CD14-positive monocyte (primary cell): Measurements from ENCODE around the gene ITGB8. TPM values are rescaled to one million over a fixed set of nuclear protein-coding genes. Genes with fewer than 3 reads are reported as not detected.

Source experiments
- DNase-seq, 3 donors: peaks; one replicate each; pipeline ENCODE4 v3.0.0-alpha.2; 2011 to 2022
- H2AFZ ChIP-seq: 2 replicates; pipeline ENCODE4 v1.6.0; 2012; ENCODE audit warnings: mild to moderate bottlenecking, low read depth, low read length, inconsistent platforms; ENCODE audit not compliant: insufficient read depth, poor library complexity, severe bottlenecking
- H3K27ac ChIP-seq, 2 donors: 1 replicate in 1 of 2; 2 replicates in 1 of 2; pipeline ENCODE4 v1.5.1; 2012 to 2013; ENCODE audit warnings: low read length in 2 of 2, control low read depth in 1 of 2, inconsistent platforms in 1 of 2, low read depth in 1 of 2, mild to moderate bottlenecking in 1 of 2
- H3K27me3 ChIP-seq, 2 donors: one replicate each; pipeline versions ENCODE4 v1.6.0 to v1.6.1; 2011 to 2013; ENCODE audit warnings: low read length in 2 of 2; ENCODE audit not compliant: control insufficient read depth in 2 of 2, insufficient read depth in 2 of 2
- H3K36me3 ChIP-seq, 2 donors: replicated peaks in 1 of 2; 1 replicate in 1 of 2; 2 replicates in 1 of 2; pipeline versions ENCODE4 v1.5.1 to v1.6.1; 2012 to 2013; ENCODE audit warnings: low read length in 2 of 2, control low read depth in 1 of 2, inconsistent platforms in 1 of 2, mild to moderate bottlenecking in 1 of 2; ENCODE audit not compliant: insufficient read depth in 2 of 2, control insufficient read depth in 1 of 2
- H3K4me1 ChIP-seq, 2 donors: 1 replicate in 1 of 2; 2 replicates in 1 of 2; pipeline versions ENCODE4 v1.5.1 to v1.6.1; 2012 to 2013; ENCODE audit warnings: low read length in 2 of 2, control low read depth in 1 of 2, inconsistent platforms in 1 of 2, mild to moderate bottlenecking in 1 of 2, moderate library complexity in 1 of 2; ENCODE audit not compliant: insufficient read depth in 2 of 2, control insufficient read depth in 1 of 2
- H3K4me2 ChIP-seq: replicated peaks from 2 replicates; pipeline ENCODE3; 2012; ENCODE audit warnings: low read length, moderate library complexity, mild to moderate bottlenecking; ENCODE audit not compliant: poor library complexity, severe bottlenecking; ENCODE audit errors: extremely low read depth
- H3K4me3 ChIP-seq, 3 experiments: fragments of 200-600 bp in 1 of 3; sonication (generic) in 1 of 3; replicated peaks in 1 of 3; 1 replicate in 2 of 3; 2 replicates in 1 of 3; pipeline ENCODE4 v1.5.1; 2011 to 2013; ENCODE audit warnings: low read length in 3 of 3, mild to moderate bottlenecking in 3 of 3, control low read depth in 2 of 3, low read depth in 2 of 3, inconsistent platforms in 1 of 3, moderate library complexity in 1 of 3
- H3K79me2 ChIP-seq: 2 replicates; pipeline ENCODE4 v1.6.0; 2012; ENCODE audit warnings: mild to moderate bottlenecking, control low read depth, inconsistent platforms, low read length, moderate library complexity; ENCODE audit not compliant: insufficient read depth
- H3K9ac ChIP-seq: 2 replicates; pipeline ENCODE4 v1.6.0; 2017; ENCODE audit warnings: low read length, mild to moderate bottlenecking; ENCODE audit not compliant: insufficient read depth, poor library complexity, severe bottlenecking
- H3K9me3 ChIP-seq, 2 donors: replicated peaks in 1 of 2; 1 replicate in 1 of 2; 2 replicates in 1 of 2; pipeline versions ENCODE4 v1.5.1 to v1.6.1; 2012 to 2013; ENCODE audit warnings: low read length in 2 of 2, control low read depth in 1 of 2; ENCODE audit not compliant: control insufficient read depth in 1 of 2, insufficient read depth in 1 of 2
- H4K20me1 ChIP-seq: 2 replicates; pipeline ENCODE4 v1.6.0; 2012; ENCODE audit warnings: mild to moderate bottlenecking, low read length, control low read depth, moderate library complexity; ENCODE audit not compliant: insufficient read depth
- H3K27ac Mint-ChIP-seq, 7 donors: one replicate each; pipeline ENCODE4 v1.8.0; 2020; ENCODE audit warnings: mild to moderate bottlenecking in 7 of 7, mixed read lengths in 7 of 7, moderate library complexity in 6 of 7, inconsistent platforms in 2 of 7
- H3K27me3 Mint-ChIP-seq, 3 donors: one replicate each; pipeline ENCODE4 v1.8.0; 2021 to 2022; ENCODE audit warnings: low read depth in 3 of 3, mild to moderate bottlenecking in 3 of 3, mixed read lengths in 3 of 3, moderate library complexity in 3 of 3, inconsistent platforms in 1 of 3
- H3K36me3 Mint-ChIP-seq, 2 donors: one replicate each; pipeline ENCODE4 v1.8.0; 2020; ENCODE audit warnings: mixed read lengths in 2 of 2, inconsistent platforms in 1 of 2, mild to moderate bottlenecking in 1 of 2
- H3K4me1 Mint-ChIP-seq: one replicate; pipeline ENCODE4 v1.8.0; 2020; ENCODE audit warnings: mild to moderate bottlenecking, mixed read lengths
- H3K4me3 Mint-ChIP-seq, 2 donors: one replicate each; pipeline ENCODE4 v1.8.0; 2020; ENCODE audit warnings: mild to moderate bottlenecking in 2 of 2, mixed read lengths in 2 of 2, moderate library complexity in 1 of 2
- H3K9me3 Mint-ChIP-seq, 7 donors: one replicate each; pipeline ENCODE4 v1.8.0; 2020 to 2022; ENCODE audit warnings: mixed read lengths in 7 of 7, mild to moderate bottlenecking in 6 of 7, moderate library complexity in 6 of 7, inconsistent platforms in 2 of 7
- CTCF ChIP-seq: fragments of 200-600 bp; IDR thresholded peaks from one replicate; pipeline ENCODE4 v1.8.0; 2022; ENCODE audit warnings: antibody characterized with exemption, mild to moderate bottlenecking
- WGBS: methylation state at CpG from one replicate; pipeline ENCODE4 v1.1.5; 2013; ENCODE audit warnings: missing lambda C conversion rate; ENCODE audit not compliant: insufficient coverage; 5-methylcytosine and 5-hydroxymethylcytosine counted together
- intact Hi-C, 2 donors: fragments of 100-400 bp; cut with micrococcal nuclease; formaldehyde crosslinking; loops; one replicate each; pipeline versions ENCODE4 v1.15.0 to v1.15.1; 2023
- polyA plus RNA-seq, 3 donors: library from polyadenylated mRNA; depleted of rRNA in 1 of 3; unstranded in 2 of 3; stranded (reverse) in 1 of 3; fragments of 300-500 nt in 2 of 3; fragments of >200 nt in 1 of 3; fragmentation: Illumina TruSeq in 2 of 3; gene quantifications; 1 replicate in 2 of 3; 2 replicates in 1 of 3; pipeline ENCODE4 v1.2.3, GENCODE V29; 2012 to 2021

ITGB8 gene
- polyA plus RNA-seq, 3 donors: 0.01 to 0.28 (median 0.19) TPM

DNA sequence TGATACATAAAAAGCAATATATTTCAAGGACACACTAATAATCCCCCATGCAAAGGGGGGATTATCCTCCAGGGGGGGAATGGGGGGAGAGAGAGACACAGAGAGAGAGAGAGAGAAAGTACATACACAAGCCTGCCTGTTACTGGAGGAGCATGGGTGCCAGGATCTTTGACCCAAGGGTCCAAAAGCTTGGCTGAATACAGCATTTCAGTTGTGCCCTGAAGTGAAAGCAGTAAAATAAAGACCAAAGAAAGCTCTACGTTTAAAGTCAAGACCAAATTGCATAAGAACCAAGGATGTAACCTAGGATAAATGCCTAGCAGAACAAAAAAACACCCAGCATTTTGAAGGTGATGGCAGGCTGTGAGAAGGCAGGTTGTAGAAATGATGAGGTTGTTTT lies 27.8 kb upstream of the ITGB8 start:
- H3K9me3 ChIP-seq: no peaks in the 10 kb centered on the region
- TF ChIP-seq CTCF: no peak
- intact Hi-C loops: loop anchor here in 1 of 2 donors (5.0 to 10.0 kb wide), 2 partner anchors 66 to 98 kb away; no protein-coding TSS in a partner anchor
- no peaks in the 10 kb centered on the region for H3K79me2 ChIP-seq
- H3K4me3 ChIP-seq: no peak overlapping the region
- no peak for DNase-seq
- H3K4me1 ChIP-seq: peaks cover 0 to 3% of the 10 kb centered on the region in 2 donors
- Mint-ChIP-seq H3K9me3 (no peaks in the 10 kb centered on the region), H3K4me3 (no peak overlapping the region), H3K4me1 (peaks cover 23% of the 10 kb centered on the region), H3K36me3 (no peaks in the 10 kb centered on the region), H3K27ac (peak overlapping the region in 2 of 7 donors; percentile 21 to 65), H3K27me3 (no peaks in the 10 kb centered on the region)
- H3K4me2 ChIP-seq: no peak overlapping the region
- no peaks in the 10 kb centered on the region for H3K36me3 ChIP-seq
- no peaks in the 10 kb centered on the region for H4K20me1 ChIP-seq
- H3K27ac ChIP-seq: no peak overlapping the region
- H2AFZ ChIP-seq: no peak overlapping the region
- no CpG with 5 or more reads among the region's 1 CpG for WGBS
- no peak overlapping the region for H3K9ac ChIP-seq
- H3K27me3 ChIP-seq: no peaks in the 10 kb centered on the region

- Histone ChIP-seq H3K36me3 (no peaks in the 10 kb centered on the region), H4K20me1 (no peaks in the 10 kb centered on the region), H3K4me1 (peaks cover 0 to 3% of the 10 kb centered on the region in 2 donors), H3K27ac (no peak overlapping the region), H2AFZ (no peak overlapping the region), H3K27me3 (no peaks in the 10 kb centered on the region), H3K9me3 (no peaks in the 10 kb centered on the region), H3K4me2 (no peak overlapping the region), H3K4me3 (no peak overlapping the region), H3K9ac (no peak overlapping the region), H3K79me2 (no peaks in the 10 kb centered on the region)
- intact Hi-C loops: loop anchor here in 1 of 2 donors (5.0 to 10.0 kb wide), 2 partner anchors 67 to 100 kb away; no protein-coding TSS in a partner anchor
- H3K9me3 Mint-ChIP-seq: no peaks in the 10 kb centered on the region
- WGBS: no CpG with 5 or more reads among the region's 4 CpGs
- no peaks in the 10 kb centered on the region for H3K36me3 Mint-ChIP-seq
- H3K4me1 Mint-ChIP-seq: peaks cover 23% of the 10 kb centered on the region
- H3K4me3 Mint-ChIP-seq: no peak overlapping the region
- no peak for DNase-seq
- H3K27me3 Mint-ChIP-seq: no peaks in the 10 kb centered on the region
- no peak overlapping the region for H3K27ac Mint-ChIP-seq
- TF ChIP-seq CTCF: no peak
Observed at GRCh38 chr7:20304366-20304765, 26.3 kb upstream of the ITGB8 start.
